GM18498 (cell line): Measurements from ENCODE around the gene ADAMTS15.

Source experiments
- ATAC-seq: cut with Tn5 transposase; IDR thresholded peaks from one replicate; pipeline ENCODE4 v1.9.1; 2021; ENCODE audit warnings: mild to moderate bottlenecking, moderate library complexity; ENCODE audit not compliant: unreplicated experiment

ADAMTS15 gene

DNA sequence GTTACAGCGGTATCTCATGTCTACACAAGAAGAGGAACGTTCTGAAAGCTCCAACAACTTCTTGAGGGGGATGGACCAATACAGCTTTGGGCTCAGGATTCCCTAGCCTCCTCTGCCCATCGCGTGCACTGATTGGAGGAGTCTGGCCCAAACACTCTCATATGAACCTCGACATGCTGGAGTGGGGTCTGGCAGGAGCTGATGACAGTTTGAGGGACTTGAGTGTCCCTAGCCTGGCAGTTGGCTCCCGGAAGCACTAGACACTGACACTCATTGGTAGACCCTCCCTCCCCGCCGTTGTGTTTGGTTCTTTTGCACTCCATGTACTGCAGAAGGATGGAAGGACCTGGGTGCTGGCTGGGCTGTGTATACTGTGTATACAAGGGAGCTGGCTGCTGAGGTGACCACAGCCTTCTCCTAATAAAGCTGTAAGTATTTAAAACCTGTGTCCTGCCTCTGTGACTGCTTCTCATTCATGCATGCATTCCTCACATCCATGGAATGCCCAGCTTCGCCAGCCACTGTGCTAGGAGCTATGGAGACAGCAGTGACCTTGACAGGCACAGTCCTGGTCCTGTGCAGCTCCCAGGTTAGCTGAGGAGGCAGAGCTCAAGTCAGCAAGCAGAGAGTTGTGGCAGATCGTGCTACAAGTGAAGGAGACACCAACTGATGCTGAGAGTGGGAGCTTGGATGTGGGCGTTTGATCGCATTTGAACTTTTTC lies 27.9 kb downstream of the ADAMTS15 start:
- ATAC-seq, result no peak

GRCh38 chr11:130476922-130477491 lies 28.6 kb downstream of the ADAMTS15 start:
- ATAC-seq, result no peak

GRCh38 chr11:130477586-130478203 lies 29.2 kb downstream of the ADAMTS15 start:
- no peak for ATAC-seq

GRCh38 chr11:130478204-130478701 lies 29.8 kb downstream of the ADAMTS15 start:
- ATAC-seq, result no peak

GRCh38 chr11:130478881-130479280 lies 30.4 kb downstream of the ADAMTS15 start:
- ATAC-seq, result no peak

- no peak for ATAC-seq
Measured at GRCh38 chr11:130480186-130480585, 31.7 kb downstream of the ADAMTS15 start.

- ATAC-seq, result no peak
Measured at GRCh38 chr11:130480711-130481140, 32.3 kb downstream of the ADAMTS15 start.

DNA sequence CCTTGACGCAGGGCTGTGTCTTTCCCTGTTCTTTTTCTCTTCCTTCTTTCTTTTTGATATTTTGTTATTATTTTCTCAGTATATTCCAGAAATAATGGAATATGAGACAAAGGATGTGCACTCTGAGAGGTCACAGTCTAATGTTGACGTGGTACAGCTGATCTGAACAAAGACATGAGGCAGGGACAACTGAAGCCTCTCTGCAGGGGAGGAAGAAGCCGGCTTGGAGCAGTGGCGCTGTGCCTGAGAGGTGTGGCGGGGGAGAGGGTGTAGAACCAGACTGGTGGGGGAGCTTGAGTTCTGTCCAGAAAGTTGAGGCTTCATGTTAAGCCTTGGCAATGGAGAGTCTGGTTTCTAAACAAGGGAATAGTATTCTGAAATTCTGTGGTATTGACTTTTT lies 34.7 kb downstream of the ADAMTS15 start:
- no peak for ATAC-seq

DNA sequence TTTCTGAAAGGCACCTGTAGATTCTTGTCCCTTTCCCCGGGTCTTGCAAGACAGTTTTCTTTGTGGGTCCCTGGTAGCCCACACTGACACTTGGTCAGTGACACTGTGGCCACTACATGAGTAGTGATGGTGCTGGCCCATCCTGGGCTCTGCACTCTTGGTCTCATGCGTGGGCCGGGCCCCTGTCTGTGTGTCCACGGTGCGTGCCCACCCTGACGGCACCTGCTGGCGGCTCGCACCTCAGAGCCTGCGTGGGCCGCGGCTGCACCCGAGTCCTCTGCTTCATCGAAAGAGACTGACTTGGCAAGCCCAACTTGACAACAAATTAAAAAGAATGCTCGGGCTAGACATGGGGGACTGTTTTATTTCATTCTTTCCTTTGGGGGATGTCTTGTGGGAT lies 37.5 kb downstream of the ADAMTS15 start:
- ATAC-seq, result no peak

GRCh38 chr11:130486391-130486836 lies 38.0 kb downstream of the ADAMTS15 start:
- no peak for ATAC-seq

GRCh38 chr11:130486987-130487923 lies 38.8 kb downstream of the ADAMTS15 start:
- no peak for ATAC-seq

- ATAC-seq, result no peak
Measured at GRCh38 chr11:130487924-130488815, 39.7 kb downstream of the ADAMTS15 start.

DNA sequence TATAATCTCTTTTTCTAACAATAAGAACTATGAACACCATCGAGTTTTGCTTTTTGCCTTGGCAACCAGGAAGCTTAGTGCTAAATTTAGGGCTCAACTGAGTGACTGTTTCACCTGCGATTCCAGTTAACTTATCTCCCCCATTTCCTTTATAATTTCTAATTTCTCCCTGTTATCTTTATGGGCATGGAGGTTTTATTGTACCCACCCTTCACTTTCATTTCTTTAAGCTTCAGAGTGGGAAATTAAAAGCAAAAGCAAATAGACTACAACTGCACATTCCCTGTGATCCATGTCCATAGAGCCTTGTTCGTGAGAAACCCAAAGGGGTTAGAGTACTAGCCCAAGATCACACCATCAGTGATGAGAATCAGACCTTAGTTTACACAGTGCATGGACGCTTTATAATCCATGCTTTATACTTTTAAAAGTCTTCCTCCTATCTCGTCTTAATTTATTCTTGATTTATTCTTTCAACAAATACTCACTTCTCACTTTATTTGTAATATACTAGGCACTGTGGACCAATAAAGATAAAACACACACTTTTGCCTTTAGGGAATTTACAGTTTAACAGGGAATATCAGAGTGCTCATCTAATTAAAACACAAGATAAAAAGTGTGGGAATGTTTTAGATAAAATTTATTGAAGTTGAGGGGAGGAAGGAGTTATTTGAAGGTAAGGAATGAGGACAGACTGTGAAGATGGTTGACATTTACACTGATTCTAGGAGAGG lies 40.6 kb downstream of the ADAMTS15 start:
- no peak for ATAC-seq

- no peak for ATAC-seq
Measured at GRCh38 chr11:130489716-130490115, 41.3 kb downstream of the ADAMTS15 start.

DNA sequence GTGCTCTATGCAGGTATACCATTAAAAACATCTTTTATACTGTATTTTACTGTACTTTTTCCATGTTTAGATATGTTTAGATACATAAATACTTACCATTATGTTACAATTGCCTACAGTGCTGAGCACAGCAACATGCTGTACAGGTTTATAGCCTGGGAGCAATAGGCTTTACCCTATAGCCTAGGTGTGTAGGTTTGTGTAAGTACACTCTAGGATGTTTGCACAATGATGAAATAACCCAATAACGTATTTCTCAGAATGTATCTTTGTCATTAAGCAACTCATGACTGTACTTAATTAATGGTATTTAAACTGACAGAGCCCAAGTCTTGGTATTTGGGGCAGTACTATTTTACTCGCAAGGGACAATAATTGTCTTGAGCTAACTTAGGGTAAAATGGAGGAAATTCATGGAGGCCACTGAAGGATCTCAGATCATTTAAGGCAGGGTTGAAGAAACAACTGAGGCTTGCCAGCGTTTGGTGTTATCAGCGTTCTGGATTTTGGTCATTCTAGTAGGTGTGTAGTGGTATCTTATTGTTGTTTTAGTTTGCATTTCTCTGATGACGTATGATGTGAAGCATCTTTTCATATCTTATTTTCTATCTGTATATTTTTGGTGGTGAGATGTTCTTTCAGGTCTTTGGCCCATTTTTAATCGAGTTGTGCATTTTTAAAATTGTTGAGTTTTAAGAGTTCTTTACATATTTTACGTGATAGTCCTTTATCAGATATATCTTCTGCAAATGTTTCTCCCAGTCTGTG lies 42.4 kb downstream of the ADAMTS15 start:
- no peak for ATAC-seq

GRCh38 chr11:130498181-130498580 lies 49.7 kb downstream of the ADAMTS15 start:
- ATAC-seq, result no peak

- ATAC-seq, result no peak
Measured at GRCh38 chr11:130499828-130500227, 51.4 kb downstream of the ADAMTS15 start.

DNA sequence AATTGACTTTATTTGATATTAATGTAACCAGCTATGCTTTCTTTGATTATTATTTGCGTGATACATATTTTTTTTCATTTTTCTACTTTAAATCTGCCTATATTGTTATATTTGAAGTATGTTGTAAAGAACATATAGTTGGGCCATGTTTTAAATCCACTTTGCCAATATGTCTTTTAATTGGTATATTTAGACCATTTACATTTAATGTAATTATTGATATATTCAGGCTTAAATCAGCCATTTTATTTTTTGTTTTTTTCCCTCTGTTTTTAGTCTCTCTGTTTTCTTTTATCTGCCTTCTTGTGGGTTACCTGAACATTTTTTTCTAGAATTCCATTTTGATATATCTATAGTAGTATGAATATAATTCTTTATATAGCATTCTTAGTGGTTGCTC lies 55.9 kb downstream of the ADAMTS15 start:
- no peak for ATAC-seq
